PC-9 (cell line): ENCODE results near the gene PARS2. TPM values are rescaled to one million over a fixed set of nuclear protein-coding genes. Genes with fewer than 3 reads are reported as not detected.

ENCODE experiments used
- BruUV-seq: library from RNA; stranded (reverse); fragments of 400-500 nt; replicated peaks from 2 replicates; lab custom pipeline; 2021; lab: Mats Ljungman, UMichigan
- CTCF ChIA-PET: fragments of 300-600 bp; sonication (Branson Sonifier 250); formaldehyde crosslinking; loops from one replicate; lab custom pipeline; 2022; ENCODE audit warnings: antibody characterized with exemption; lab: Charles Lee
- POLR2A ChIA-PET: fragments of 300-600 bp; sonication (Branson Sonifier 250); formaldehyde crosslinking; loops from one replicate; lab custom pipeline; 2022; ENCODE audit warnings: antibody characterized with exemption; ENCODE audit not compliant: unreplicated experiment; lab: Charles Lee
- DNase-seq, 2 experiments: peaks; one replicate each; pipeline versions ENCODE4 v3.0.0 to v3.0.0-alpha.2; 2015 to 2022; ENCODE audit warnings: mixed read lengths in 1 of 2
- H2AFZ ChIP-seq: fragments of 200-600 bp; sonication (generic); 2 replicates; pipeline ENCODE4 v1.8.1; 2017; ENCODE audit warnings: antibody characterized with exemption
- H3F3A ChIP-seq: fragments of 200-600 bp; sonication (generic); 2 replicates; pipeline ENCODE4 v1.8.1; 2017; ENCODE audit warnings: antibody characterized with exemption, mild to moderate bottlenecking, low read depth; ENCODE audit not compliant: insufficient read depth
- H3K27ac ChIP-seq: fragments of 200-600 bp; sonication (generic); 2 replicates; pipeline ENCODE4 v1.6.1; 2016; ENCODE audit warnings: mixed run types
- H3K27me3 ChIP-seq: fragments of 200-600 bp; sonication (generic); 2 replicates; pipeline ENCODE4 v1.6.1; 2016; ENCODE audit warnings: low read depth, mixed run types; ENCODE audit not compliant: insufficient read depth
- H3K36me3 ChIP-seq: fragments of 200-600 bp; sonication (generic); 2 replicates; pipeline ENCODE4 v1.6.1; 2016; ENCODE audit warnings: low read depth, mixed run types
- H3K4me1 ChIP-seq: fragments of 200-600 bp; sonication (generic); replicated peaks from 2 replicates; pipeline ENCODE4 v1.6.1; 2016; ENCODE audit warnings: mixed run types; ENCODE audit not compliant: insufficient read depth
- H3K4me2 ChIP-seq: fragments of 200-600 bp; sonication (generic); 2 replicates; pipeline ENCODE4 v1.6.1; 2017; ENCODE audit warnings: mixed run types
- H3K4me3 ChIP-seq: fragments of 200-600 bp; sonication (generic); 2 replicates; pipeline ENCODE4 v1.6.1; 2016; ENCODE audit warnings: mixed run types
- H3K79me2 ChIP-seq: fragments of 200-600 bp; sonication (generic); 2 replicates; pipeline ENCODE4 v1.6.1; 2017; ENCODE audit warnings: low read depth, mixed run types
- H3K9me2 ChIP-seq: fragments of 200-600 bp; sonication (generic); 2 replicates; pipeline ENCODE4 v1.8.1; 2017; ENCODE audit warnings: mild to moderate bottlenecking; ENCODE audit not compliant: insufficient read depth
- H3K9me3 ChIP-seq: fragments of 200-600 bp; sonication (generic); 2 replicates; pipeline ENCODE4 v1.8.1; 2016; ENCODE audit warnings: low read depth; ENCODE audit not compliant: insufficient read depth
- H4K20me1 ChIP-seq: fragments of 200-600 bp; sonication (generic); 2 replicates; pipeline ENCODE4 v1.8.1; 2017; ENCODE audit not compliant: insufficient read depth
- CTCF ChIP-seq: fragments of 200-600 bp; sonication (generic); conservative IDR thresholded peaks from 2 replicates; pipeline ENCODE4 v1.6.1; 2017; ENCODE audit warnings: mixed run types, antibody characterized with exemption, mild to moderate bottlenecking, moderate library complexity
- EZH2 ChIP-seq: fragments of 200-600 bp; sonication (generic); IDR thresholded peaks from 2 replicates; pipeline ENCODE4 v1.8.0; 2017; ENCODE audit warnings: antibody characterized with exemption, low read depth
- intact Hi-C: fragments of 100-400 bp; cut with micrococcal nuclease; formaldehyde crosslinking; loops from one replicate; pipeline ENCODE4 v1.10.0; 2022; ENCODE audit not compliant: unreplicated experiment
- total RNA-seq: library from RNA; stranded (reverse); gene quantifications from 2 replicates; pipeline ENCODE4 v1.2.3, GENCODE V29; 2021

The PARS2 gene
- total RNA-seq, 1 experiment from 2014 or later = 13.4 TPM

DNA sequence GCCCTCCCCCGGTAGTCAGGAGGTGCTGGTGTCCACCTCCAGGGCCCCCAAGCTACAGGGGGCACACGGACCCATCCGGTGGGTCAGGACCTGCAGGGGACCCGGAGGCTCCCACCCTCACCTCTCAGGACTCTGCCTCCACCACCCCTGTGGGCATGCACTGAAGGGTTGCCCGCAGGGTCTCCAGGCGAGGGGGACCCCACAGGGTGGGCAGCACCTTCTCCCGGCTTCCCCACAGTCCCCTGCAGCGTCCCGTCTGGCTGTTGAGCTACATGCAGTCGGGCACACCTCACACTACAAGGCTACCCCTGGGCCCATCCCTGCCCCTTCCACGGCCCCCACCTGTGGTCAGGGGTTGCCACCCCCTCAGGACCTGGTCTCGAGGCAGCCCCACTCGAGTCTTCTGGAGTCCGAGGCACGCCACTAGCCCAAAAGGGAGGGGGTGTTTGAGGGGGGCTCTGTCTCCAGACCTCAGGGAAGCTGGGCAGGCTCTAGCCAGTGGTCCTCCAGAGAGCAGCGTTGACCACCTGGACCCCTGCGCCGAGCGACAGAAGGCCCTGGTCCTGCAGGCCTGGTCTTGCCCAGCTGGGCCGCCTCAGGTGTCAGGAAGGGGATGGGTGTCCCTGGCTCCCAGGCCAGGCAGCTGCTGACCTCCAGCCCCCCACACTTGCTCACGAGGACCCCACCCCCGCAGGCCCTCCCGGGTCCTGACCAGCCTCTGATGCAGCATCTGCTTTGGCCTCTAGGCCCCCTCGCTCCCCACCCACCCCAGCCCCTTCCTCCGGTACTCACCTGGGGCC lies 9.6 kb downstream of the PARS2 start:
- CTCF ChIA-PET = no interaction called here
- no peak overlapping the region for H3K4me2 ChIP-seq
- H3K4me3 ChIP-seq = no peak overlapping the region
- POLR2A ChIA-PET = no interaction called here
- H2AFZ ChIP-seq = no peak overlapping the region
- BruUV-seq = no TSS peak
- H3K27ac ChIP-seq = no peak overlapping the region
- H3K9me3 ChIP-seq = no peaks in the 10 kb centered on the region
- DNase-seq = no peak
- TF ChIP-seq CTCF (no peak), EZH2 (no peak)
- no peaks in the 10 kb centered on the region for H3K36me3 ChIP-seq
- no peaks in the 10 kb centered on the region for H3K9me2 ChIP-seq
- no peaks in the 10 kb centered on the region for H4K20me1 ChIP-seq
- H3K4me1 ChIP-seq = no peaks in the 10 kb centered on the region
- H3K27me3 ChIP-seq = no peaks in the 10 kb centered on the region
- H3F3A ChIP-seq = no peaks in the 10 kb centered on the region; the same call in 1 of the 2 replicates
- intact Hi-C loops = no loop called here
- H3K79me2 ChIP-seq = no peaks in the 10 kb centered on the region

DNA sequence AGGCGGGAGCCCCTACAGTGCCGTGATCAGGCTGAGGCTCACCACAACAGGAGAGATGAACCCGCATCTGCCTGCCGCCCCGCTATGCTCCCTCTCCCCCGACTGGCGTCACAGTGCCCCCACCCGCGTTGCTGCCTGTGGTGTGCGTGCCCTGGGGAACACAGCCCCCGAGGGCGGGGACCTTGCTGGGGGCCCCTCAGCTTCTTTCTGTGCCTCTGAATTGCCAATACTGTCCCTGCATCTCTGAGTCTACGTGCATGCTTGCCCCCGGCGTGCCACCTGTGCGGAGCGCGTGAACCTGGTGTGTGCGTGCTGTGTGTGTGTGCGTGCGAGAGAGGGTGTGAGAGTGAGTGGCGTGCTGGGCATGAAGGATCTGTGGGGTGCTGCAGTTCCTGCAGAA lies 10.3 kb downstream of the PARS2 start:
- no peak for TF ChIP-seq CTCF
- TF ChIP-seq EZH2 = no peak
- H3K4me1 ChIP-seq = no peaks in the 10 kb centered on the region
- no peaks in the 10 kb centered on the region for H3K9me3 ChIP-seq
- intact Hi-C loops = no loop called here
- no peaks in the 10 kb centered on the region for H4K20me1 ChIP-seq
- H3K4me3 ChIP-seq = no peak overlapping the region
- CTCF ChIA-PET = interaction anchor here (0.7 kb wide), 1 partner anchor 243 kb away, joined by 4 read pairs; no protein-coding TSS in a partner anchor
- no peaks in the 10 kb centered on the region for H3K9me2 ChIP-seq
- H2AFZ ChIP-seq = no peak overlapping the region
- no peaks in the 10 kb centered on the region; the same call in 1 of the 2 replicates for H3F3A ChIP-seq
- H3K4me2 ChIP-seq = no peak overlapping the region
- H3K27me3 ChIP-seq = no peaks in the 10 kb centered on the region
- DNase-seq = no peak
- POLR2A ChIA-PET = no interaction called here
- no peak overlapping the region for H3K27ac ChIP-seq
- H3K36me3 ChIP-seq = no peaks in the 10 kb centered on the region
- BruUV-seq = no TSS peak
- no peaks in the 10 kb centered on the region for H3K79me2 ChIP-seq

GRCh38 chr1:54751426-54751825 lies 12.9 kb downstream of the PARS2 start:
- Histone ChIP-seq H3K27me3 (no peaks in the 10 kb centered on the region), H2AFZ (no peak overlapping the region), H3K27ac (no peak overlapping the region), H3K79me2 (no peaks in the 10 kb centered on the region), H4K20me1 (no peaks in the 10 kb centered on the region), H3K4me3 (no peak overlapping the region), H3K4me2 (no peak overlapping the region), H3K9me2 (no peaks in the 10 kb centered on the region), H3K36me3 (no peaks in the 10 kb centered on the region), H3F3A (no peaks in the 10 kb centered on the region; the same call in 1 of the 2 replicates), H3K9me3 (no peaks in the 10 kb centered on the region), H3K4me1 (no peaks in the 10 kb centered on the region)
- TF ChIP-seq CTCF = no peak
- intact Hi-C loops = no loop called here
- no TSS peak for BruUV-seq
- no peak for DNase-seq
- ChIA-PET CTCF (interaction anchor here (0.6 kb wide), 1 partner anchor 263 kb away, joined by 4 read pairs; no protein-coding TSS in a partner anchor), POLR2A (interaction anchor here (0.7 kb wide), 1 partner anchor 699 kb away, joined by 4 read pairs; the partner anchor contains the start of gene TMEM59)
